Gastroesophageal sphincter (tissue), 4 donors: ENCODE results near the gene ANO10. TPM values are rescaled to one million over a fixed set of nuclear protein-coding genes. Genes with fewer than 3 reads are reported as not detected.
"Not testable (repeated sequence)": the region's sequence is repeated elsewhere in the genome, so short reads cannot be mapped to it uniquely, and the experiment has no call there.

Source experiments
- ATAC-seq: fragments of 150-250 bp; one replicate; pipeline ENCODE4 v1.9.1; 2016; ENCODE audit warnings: mild to moderate bottlenecking, moderate library complexity
- H3K27ac ChIP-seq, 4 donors: fragments of 200-600 bp; sonication (generic) in 3 of 4; 1 replicate in 3 of 4; 2 replicates in 1 of 4; pipeline ENCODE4 v1.5.1; 2016 to 2019
- H3K27me3 ChIP-seq: fragments of 200-600 bp; sonication (generic); one replicate; pipeline ENCODE4 v1.5.1; 2019
- H3K36me3 ChIP-seq, 2 donors: fragments of 200-600 bp; sonication (generic); one replicate each; pipeline ENCODE4 v1.5.1; 2019; ENCODE audit warnings: control low read depth in 1 of 2
- H3K4me1 ChIP-seq, 3 donors: fragments of 200-600 bp; sonication (generic); 1 replicate in 2 of 3; 2 replicates in 1 of 3; pipeline ENCODE4 v1.5.1; 2016 to 2019; ENCODE audit warnings: control low read depth in 2 of 3
- H3K4me3 ChIP-seq, 2 donors: fragments of 200-600 bp; sonication (generic); one replicate each; pipeline ENCODE4 v1.5.1; 2019; ENCODE audit warnings: mild to moderate bottlenecking in 1 of 2, moderate library complexity in 1 of 2
- H3K9me3 ChIP-seq, 3 donors: fragments of 200-600 bp; sonication (generic); one replicate each; pipeline ENCODE4 v1.5.1; 2017 to 2019; ENCODE audit warnings: control low read depth in 2 of 3
- EP300 ChIP-seq: sonication (generic); formaldehyde crosslinking; IDR thresholded peaks from one replicate; pipeline ENCODE4 v1.6.1; 2017; ENCODE audit warnings: antibody characterized with exemption, mild to moderate bottlenecking
- POLR2A ChIP-seq, 2 donors: fragments of 450-650 bp; IDR thresholded peaks; one replicate each; pipeline ENCODE4 v1.6.1; 2017; ENCODE audit warnings: antibody characterized with exemption in 2 of 2, mild to moderate bottlenecking in 2 of 2, moderate library complexity in 1 of 2
- POLR2AphosphoS5 ChIP-seq: sonication (generic); formaldehyde crosslinking; IDR thresholded peaks from one replicate; pipeline ENCODE4 v1.6.1; 2017; ENCODE audit warnings: antibody characterized with exemption
- WGBS, 2 donors: methylation state at CpG; one replicate each; pipeline ENCODE4 v1.1.5; 2018; ENCODE audit warnings: low coverage in 1 of 2; 5-methylcytosine and 5-hydroxymethylcytosine counted together
- total RNA-seq, 4 donors: library from RNA; depleted of rRNA; stranded (reverse); fragments of >200 nt; gene quantifications; one replicate each; pipeline ENCODE4 v1.1.0, GENCODE V29; 2016
- TF ChIP-seq, protein P1 (sequence below), 4 experiments: fragments of 200-600 bp in 2 of 4; fragments of 450-650 bp in 2 of 4; sonication (generic) in 1 of 4; IDR thresholded peaks; one replicate each; pipeline ENCODE4 v1.5.1; 2017 to 2019; ENCODE audit warnings: antibody characterized with exemption in 4 of 4, mild to moderate bottlenecking in 2 of 4, moderate library complexity in 2 of 4

Gene ANO10
- total RNA-seq, 4 donors from 2014 or later, result 22.9 to 33.5 (median 30.2) TPM

DNA sequence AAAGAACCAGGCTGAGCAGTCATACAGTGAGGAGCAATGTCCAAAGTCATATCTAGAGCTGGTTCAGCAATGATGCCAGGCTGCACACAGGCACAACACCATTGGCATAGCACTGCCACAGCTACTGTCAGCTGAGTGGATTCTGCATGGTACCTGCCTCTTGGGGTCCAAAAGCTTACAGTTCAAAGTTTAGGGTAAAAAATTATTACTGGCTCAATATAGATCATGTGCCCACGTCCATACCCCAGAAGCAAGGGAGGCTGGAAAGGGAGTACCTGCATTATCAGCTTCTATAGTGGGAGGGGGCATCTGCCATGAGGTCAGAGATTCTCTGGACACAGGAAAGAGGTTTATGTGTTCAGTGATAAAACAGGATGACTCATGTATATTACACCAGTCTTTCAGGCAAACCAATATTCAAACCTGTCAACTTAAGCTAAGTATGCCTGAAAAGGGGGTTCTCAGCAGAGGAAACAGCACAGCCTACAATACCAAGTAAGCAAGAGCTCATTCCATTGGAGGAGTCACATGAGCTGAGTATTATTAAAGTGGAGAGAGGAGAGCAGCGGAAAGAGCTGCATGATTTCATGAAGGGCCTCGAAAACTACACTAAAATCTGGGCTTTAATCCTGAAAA is 99.0 kb downstream of the ANO10 start:
- no peak for ATAC-seq
- H3K4me3 ChIP-seq, result no peak overlapping the region
- peaks cover 0 to 8% (median 0%) of the 10 kb centered on the region in 3 donors for H3K9me3 ChIP-seq
- 83 to 100% methylated on average over 1 to 3 of the region's 3 CpGs for WGBS, 2 donors
- H3K27me3 ChIP-seq, result no peaks in the 10 kb centered on the region
- H3K27ac ChIP-seq, result no peak overlapping the region
- H3K4me1 ChIP-seq, result no peaks in the 10 kb centered on the region
- H3K36me3 ChIP-seq, result peaks cover 0 to 11% of the 10 kb centered on the region in 2 donors
- TF ChIP-seq POLR2AphosphoS5, result no peak
- TF ChIP-seq EP300, result no peak
- TF ChIP-seq, protein P1, sequence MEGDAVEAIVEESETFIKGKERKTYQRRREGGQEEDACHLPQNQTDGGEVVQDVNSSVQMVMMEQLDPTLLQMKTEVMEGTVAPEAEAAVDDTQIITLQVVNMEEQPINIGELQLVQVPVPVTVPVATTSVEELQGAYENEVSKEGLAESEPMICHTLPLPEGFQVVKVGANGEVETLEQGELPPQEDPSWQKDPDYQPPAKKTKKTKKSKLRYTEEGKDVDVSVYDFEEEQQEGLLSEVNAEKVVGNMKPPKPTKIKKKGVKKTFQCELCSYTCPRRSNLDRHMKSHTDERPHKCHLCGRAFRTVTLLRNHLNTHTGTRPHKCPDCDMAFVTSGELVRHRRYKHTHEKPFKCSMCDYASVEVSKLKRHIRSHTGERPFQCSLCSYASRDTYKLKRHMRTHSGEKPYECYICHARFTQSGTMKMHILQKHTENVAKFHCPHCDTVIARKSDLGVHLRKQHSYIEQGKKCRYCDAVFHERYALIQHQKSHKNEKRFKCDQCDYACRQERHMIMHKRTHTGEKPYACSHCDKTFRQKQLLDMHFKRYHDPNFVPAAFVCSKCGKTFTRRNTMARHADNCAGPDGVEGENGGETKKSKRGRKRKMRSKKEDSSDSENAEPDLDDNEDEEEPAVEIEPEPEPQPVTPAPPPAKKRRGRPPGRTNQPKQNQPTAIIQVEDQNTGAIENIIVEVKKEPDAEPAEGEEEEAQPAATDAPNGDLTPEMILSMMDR (IDR thresholded peaks at IDR 0.05), result no peak
- no peak for TF ChIP-seq POLR2A (IDR thresholded peaks at IDR 0.05)

DNA sequence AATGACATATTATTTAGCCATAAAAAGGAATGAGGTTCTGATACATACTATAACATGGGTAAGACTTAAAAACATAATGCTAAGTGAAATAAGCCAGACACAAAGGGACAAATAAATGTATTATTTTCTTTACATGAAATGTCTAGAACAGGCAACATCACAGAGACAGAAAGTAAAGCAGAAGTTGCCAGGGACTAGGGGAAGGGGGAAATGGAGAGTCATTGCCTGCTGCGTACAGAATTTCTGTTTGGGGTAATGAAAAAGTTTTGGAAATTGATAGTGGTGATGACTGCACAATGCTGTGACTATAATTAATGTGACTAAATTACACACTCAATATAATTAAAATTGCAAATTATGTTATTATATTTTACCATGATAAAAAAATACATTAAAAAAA is 99.9 kb downstream of the ANO10 start:
- Histone ChIP-seq H3K27ac (no peak overlapping the region), H3K27me3 (no peaks in the 10 kb centered on the region), H3K4me1 (no peaks in the 10 kb centered on the region), H3K36me3 (peaks cover 0 to 11% of the 10 kb centered on the region in 2 donors), H3K9me3 (peaks cover 0 to 8% (median 0%) of the 10 kb centered on the region in 3 donors), H3K4me3 (no peak overlapping the region)
- ATAC-seq, result no peak
- 93 to 100% methylated on average over 1 of the region's 1 CpG for WGBS, 2 donors
- TF ChIP-seq, protein P1 (IDR thresholded peaks at IDR 0.05), result no peak
- TF ChIP-seq POLR2A (IDR thresholded peaks at IDR 0.05), result no peak
- TF ChIP-seq EP300, result no peak
- TF ChIP-seq POLR2AphosphoS5, result no peak

DNA sequence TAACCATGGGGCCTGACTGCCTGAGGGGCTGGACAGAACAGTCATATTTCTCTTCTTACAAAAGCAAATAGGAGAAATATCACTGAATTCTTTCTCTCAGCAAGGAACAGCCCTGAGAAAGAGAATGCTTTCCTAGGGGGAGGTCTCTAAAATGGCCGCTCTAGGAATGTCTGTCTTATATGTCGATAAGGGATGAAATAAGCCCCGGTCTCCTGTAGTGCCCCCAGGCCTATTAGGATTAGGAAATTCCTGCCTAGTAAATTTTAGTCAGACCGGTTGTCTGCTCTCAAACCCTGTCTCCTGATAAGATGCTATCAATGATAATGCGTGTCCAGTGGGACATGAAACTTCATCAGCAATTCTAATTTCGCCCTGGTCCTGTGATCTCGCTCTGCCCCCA is 103.3 kb downstream of the ANO10 start:
- not testable (repeated sequence) for H3K4me1 ChIP-seq, H3K36me3 ChIP-seq, ATAC-seq, H3K9me3 ChIP-seq, H3K4me3 ChIP-seq, H3K27ac ChIP-seq, H3K27me3 ChIP-seq
- 95 to 97% methylated on average over 4 to 7 of the region's 7 CpGs for WGBS, 2 donors

DNA sequence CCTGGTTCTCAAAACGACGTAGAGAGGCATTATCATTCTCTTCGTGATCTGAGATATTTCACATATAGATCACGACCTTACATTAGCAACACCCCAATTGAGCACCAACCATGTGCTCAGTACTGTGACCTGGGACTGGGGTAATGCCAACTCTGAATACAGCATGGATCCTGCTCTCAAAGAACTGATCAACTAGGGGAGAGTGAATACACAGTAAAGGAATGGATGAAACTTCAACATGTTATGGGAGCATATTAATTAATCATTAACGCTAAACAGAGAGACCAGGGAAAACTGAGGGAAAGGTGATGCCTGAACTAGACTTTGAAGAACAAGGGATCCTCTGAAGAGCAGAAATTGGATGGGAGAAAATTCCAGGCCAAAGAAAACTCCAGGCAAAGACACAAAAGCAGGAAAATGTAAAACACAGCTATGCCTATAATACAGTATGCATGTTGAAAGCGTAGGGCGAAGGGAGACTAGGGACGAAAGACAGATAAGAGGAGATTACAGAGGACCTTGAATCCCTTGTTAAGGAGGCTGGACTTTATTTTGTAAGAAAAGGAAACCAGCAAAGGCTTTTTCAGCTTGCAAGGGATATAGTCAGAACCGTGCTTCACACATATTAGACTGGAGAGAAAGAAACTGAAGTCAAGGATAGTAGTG is 105.7 kb downstream of the ANO10 start:
- WGBS, 2 donors, result 94% methylated on average over 5 to 9 of the region's 9 CpGs
- Histone ChIP-seq H3K4me1 (peaks cover 0 to 8% (median 0%) of the 10 kb centered on the region in 3 donors), H3K27me3 (no peaks in the 10 kb centered on the region), H3K36me3 (peaks cover 0 to 12% of the 10 kb centered on the region in 2 donors), H3K9me3 (peaks cover 0 to 8% (median 0%) of the 10 kb centered on the region in 3 donors), H3K4me3 (no peak overlapping the region), H3K27ac (no peak overlapping the region)
- no peak for ATAC-seq
- TF ChIP-seq POLR2AphosphoS5 (no peak), POLR2A (IDR thresholded peaks at IDR 0.05) (no peak), EP300 (no peak)
- TF ChIP-seq, protein P1 (IDR thresholded peaks at IDR 0.05), result no peak

DNA sequence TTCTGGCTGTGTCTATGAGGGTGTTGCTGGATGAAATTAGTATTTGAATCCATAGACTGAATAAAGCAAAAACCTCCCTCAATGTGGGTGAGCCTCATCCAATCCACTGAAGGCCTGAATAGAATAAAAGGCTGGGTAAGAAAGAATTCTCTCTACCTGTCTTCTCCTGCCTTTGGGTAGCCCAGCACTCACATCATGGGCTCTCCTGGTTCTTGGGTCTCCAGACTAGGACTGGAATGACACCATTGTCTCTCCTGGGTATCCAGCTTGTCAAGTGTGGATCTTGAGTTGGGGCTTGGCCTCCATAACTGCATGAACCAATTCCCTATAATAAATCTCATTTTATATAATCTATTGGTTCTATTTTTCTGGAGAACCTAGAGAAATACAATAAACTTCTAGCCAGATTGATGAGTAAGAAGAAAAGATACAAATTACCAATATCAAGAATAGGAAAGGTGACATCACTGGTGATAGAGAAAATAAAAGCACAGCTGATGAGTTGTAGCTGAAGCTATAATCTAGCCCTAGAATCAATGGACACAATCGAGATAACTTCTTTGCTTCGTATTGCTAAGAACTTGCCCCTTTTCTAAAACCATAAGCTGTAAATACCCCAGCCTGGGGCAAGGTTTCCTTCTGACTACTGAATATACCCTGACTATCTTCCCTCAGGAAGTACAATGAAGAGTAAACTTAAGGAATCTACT is 106.4 kb downstream of the ANO10 start:
- Histone ChIP-seq H3K27ac (no peak overlapping the region), H3K9me3 (peaks cover 0 to 8% (median 0%) of the 10 kb centered on the region in 3 donors), H3K36me3 (peaks cover 0 to 12% of the 10 kb centered on the region in 2 donors), H3K4me3 (no peak overlapping the region), H3K4me1 (peaks cover 0 to 8% (median 0%) of the 10 kb centered on the region in 3 donors), H3K27me3 (no peaks in the 10 kb centered on the region)
- no peak for TF ChIP-seq POLR2A (IDR thresholded peaks at IDR 0.05)
- TF ChIP-seq, protein P1 (IDR thresholded peaks at IDR 0.05), result no peak
- TF ChIP-seq POLR2AphosphoS5, result no peak
- TF ChIP-seq EP300, result no peak
- 100% methylated on average over 2 of the region's 2 CpGs for WGBS, 2 donors
- ATAC-seq, result no peak
